ENCODE measurements around the gene TPD52L1. TPM values are rescaled to one million over a fixed set of nuclear protein-coding genes. Genes with fewer than 3 reads are reported as not detected.

TPD52L1 gene
- total and polyA plus RNA-seq, 8 donors: 21.2 to 51.6 (median 24.4) TPM

DNA sequence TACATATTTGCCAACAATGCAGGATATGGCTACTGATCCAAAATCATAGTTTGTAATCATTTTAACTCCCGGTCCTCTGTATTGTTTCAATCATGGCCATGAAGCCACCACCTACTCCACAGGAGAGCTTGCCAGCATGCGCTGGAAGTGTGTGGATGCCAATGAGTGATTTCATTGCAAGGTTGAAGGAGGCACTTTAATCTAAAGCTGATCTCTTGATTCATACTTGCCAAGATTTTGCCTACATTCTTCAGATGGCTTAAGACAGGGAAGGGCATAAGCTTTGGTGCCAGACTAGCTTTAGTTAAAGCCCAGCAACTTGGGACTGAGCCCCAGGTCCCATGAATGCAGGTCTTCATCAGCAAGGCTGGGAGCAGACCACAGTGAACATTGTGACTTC lies 58.8 kb downstream of the TPD52L1 start:
- H3K27me3 ChIP-seq: no peaks in the 10 kb centered on the region
- H3K4me3 ChIP-seq: no peak overlapping the region
- DNase-seq (no peak), ATAC-seq (peak; percentile 61 to 74 (median 69)), FAIRE-seq (no peak)
- 41 to 42% methylated on average over 2 of the region's 2 CpGs for WGBS, 2 donors
- H3K36me3 ChIP-seq: no peaks in the 10 kb centered on the region
- peaks cover 7 to 19% (median 10%) of the 10 kb centered on the region in 3 donors for H3K4me1 ChIP-seq
- no peak overlapping the region for H3K27ac ChIP-seq
- intact Hi-C loops (cut with DNase I): no loop called here
- no peaks in the 10 kb centered on the region for H3K9me3 ChIP-seq
- TF ChIP-seq, protein P1, sequence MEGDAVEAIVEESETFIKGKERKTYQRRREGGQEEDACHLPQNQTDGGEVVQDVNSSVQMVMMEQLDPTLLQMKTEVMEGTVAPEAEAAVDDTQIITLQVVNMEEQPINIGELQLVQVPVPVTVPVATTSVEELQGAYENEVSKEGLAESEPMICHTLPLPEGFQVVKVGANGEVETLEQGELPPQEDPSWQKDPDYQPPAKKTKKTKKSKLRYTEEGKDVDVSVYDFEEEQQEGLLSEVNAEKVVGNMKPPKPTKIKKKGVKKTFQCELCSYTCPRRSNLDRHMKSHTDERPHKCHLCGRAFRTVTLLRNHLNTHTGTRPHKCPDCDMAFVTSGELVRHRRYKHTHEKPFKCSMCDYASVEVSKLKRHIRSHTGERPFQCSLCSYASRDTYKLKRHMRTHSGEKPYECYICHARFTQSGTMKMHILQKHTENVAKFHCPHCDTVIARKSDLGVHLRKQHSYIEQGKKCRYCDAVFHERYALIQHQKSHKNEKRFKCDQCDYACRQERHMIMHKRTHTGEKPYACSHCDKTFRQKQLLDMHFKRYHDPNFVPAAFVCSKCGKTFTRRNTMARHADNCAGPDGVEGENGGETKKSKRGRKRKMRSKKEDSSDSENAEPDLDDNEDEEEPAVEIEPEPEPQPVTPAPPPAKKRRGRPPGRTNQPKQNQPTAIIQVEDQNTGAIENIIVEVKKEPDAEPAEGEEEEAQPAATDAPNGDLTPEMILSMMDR (IDR thresholded peaks at IDR 0.05): no peak

DNA sequence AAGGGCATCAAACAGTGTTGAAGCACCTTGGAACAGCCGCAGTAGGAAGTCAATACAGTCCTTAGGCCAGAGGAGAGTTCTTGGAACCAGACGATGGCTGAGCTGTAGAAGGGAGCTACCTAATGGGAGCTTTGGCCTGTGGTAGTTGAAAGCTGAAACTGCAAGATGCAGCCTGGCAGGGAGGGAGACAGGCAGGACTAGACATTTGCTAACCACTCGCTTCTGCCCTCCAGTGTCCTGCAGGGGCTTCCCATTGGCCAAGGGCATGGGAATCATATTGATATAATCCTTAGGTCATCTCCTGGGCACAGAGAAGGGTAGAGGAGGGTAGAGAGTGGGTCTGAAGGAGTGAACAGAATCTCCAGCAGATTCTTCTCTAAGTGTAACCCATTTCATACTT lies 60.4 kb downstream of the TPD52L1 start:
- H3K36me3 ChIP-seq: no peaks in the 10 kb centered on the region
- no peaks in the 10 kb centered on the region for H3K27me3 ChIP-seq
- FAIRE-seq: no peak
- peaks cover 1 to 9% (median 6%) of the 10 kb centered on the region in 3 donors for H3K4me1 ChIP-seq
- no peaks in the 10 kb centered on the region for H3K9me3 ChIP-seq
- no peak for DNase-seq
- intact Hi-C loops (cut with DNase I): no loop called here
- no peak overlapping the region for H3K27ac ChIP-seq
- 96% methylated on average over 3 of the region's 3 CpGs for whole genome bisulfite sequencing, 2 donors
- no peak for ATAC-seq
- no peak overlapping the region for H3K4me3 ChIP-seq
- TF ChIP-seq, protein P1 (IDR thresholded peaks at IDR 0.05): no peak

GRCh38 chr6:125215252-125215819 lies 61.8 kb downstream of the TPD52L1 start:
- Histone ChIP-seq H3K27ac (no peak overlapping the region), H3K4me3 (no peak overlapping the region), H3K36me3 (no peaks in the 10 kb centered on the region), H3K4me1 (peaks cover 0 to 4% (median 4%) of the 10 kb centered on the region in 3 donors), H3K9me3 (no peaks in the 10 kb centered on the region), H3K27me3 (no peaks in the 10 kb centered on the region)
- ATAC-seq: no peak
- no peak for FAIRE-seq
- intact Hi-C loops (cut with DNase I): no loop called here
- TF ChIP-seq, protein P1 (IDR thresholded peaks at IDR 0.05): no peak
- DNase-seq: no peak
- 91% methylated on average over 4 of the region's 4 CpGs for WGBS, 2 donors

- Histone ChIP-seq H3K27ac (no peak overlapping the region), H3K9me3 (no peaks in the 10 kb centered on the region), H3K4me1 (peaks cover 0 to 4% (median 2%) of the 10 kb centered on the region in 3 donors), H3K36me3 (no peaks in the 10 kb centered on the region), H3K4me3 (no peak overlapping the region), H3K27me3 (no peaks in the 10 kb centered on the region)
- intact Hi-C loops (cut with DNase I): no loop called here
- ATAC-seq (no peak), FAIRE-seq (no peak), DNase-seq (no peak)
- WGBS, 2 donors: 91% methylated on average over 2 of the region's 2 CpGs
- TF ChIP-seq, protein P1 (IDR thresholded peaks at IDR 0.05): no peak
These were observed 62.4 kb downstream of the TPD52L1 start for GRCh38 chr6:125216015-125216414.

- intact Hi-C loops (cut with DNase I): no loop called here
- Histone ChIP-seq H3K36me3 (no peaks in the 10 kb centered on the region), H3K27me3 (no peaks in the 10 kb centered on the region), H3K4me3 (no peak overlapping the region), H3K4me1 (no peaks in the 10 kb centered on the region), H3K9me3 (no peaks in the 10 kb centered on the region), H3K27ac (no peak overlapping the region)
- ATAC-seq (no peak), FAIRE-seq (no peak), DNase-seq (no peak)
- WGBS, 2 donors: 92 to 97% methylated on average over 10 of the region's 10 CpGs
- TF ChIP-seq, protein P1 (IDR thresholded peaks at IDR 0.05): no peak
These were observed 63.8 kb downstream of the TPD52L1 start for GRCh38 chr6:125217369-125217768.

Measured in pancreas (tissue), 10 donors.